GM21529 (cell line): ENCODE data around the gene TPPP3.

ENCODE experiments used
- ATAC-seq: cut with Tn5 transposase; IDR thresholded peaks from one replicate; pipeline ENCODE4 v1.9.1; 2021; ENCODE audit not compliant: unreplicated experiment

The TPPP3 gene

GRCh38 chr16:67393111-67393787 is at the start of gene TPPP3:
TPPP3 (minus strand) TSS chr16:67393498; CDS start chr16:67391111, 2,387 bp downstream.
- ATAC-seq: no peak

GRCh38 chr16:67442581-67443255 is 49.4 kb upstream of the TPPP3 start:
- ATAC-seq: no peak

- ATAC-seq: no peak
Measured at GRCh38 chr16:67441907-67442306, 48.6 kb upstream of the TPPP3 start.

GRCh38 chr16:67441271-67441753 is 48.0 kb upstream of the TPPP3 start:
- ATAC-seq: no peak

GRCh38 chr16:67438824-67439393 is 45.6 kb upstream of the TPPP3 start:
- no peak for ATAC-seq

GRCh38 chr16:67438098-67438791 is 44.9 kb upstream of the TPPP3 start:
- no peak for ATAC-seq

- ATAC-seq: no peak
Measured at GRCh38 chr16:67437513-67437912, 44.2 kb upstream of the TPPP3 start.

GRCh38 chr16:67436640-67437193 is 43.4 kb upstream of the TPPP3 start:
- no peak for ATAC-seq

- ATAC-seq: no peak
Measured at GRCh38 chr16:67435758-67436164, 42.5 kb upstream of the TPPP3 start.

GRCh38 chr16:67433131-67433719 is 39.9 kb upstream of the TPPP3 start:
- ATAC-seq: no peak

GRCh38 chr16:67432506-67432890 is 39.2 kb upstream of the TPPP3 start:
- no peak for ATAC-seq

- ATAC-seq: no peak
Measured at GRCh38 chr16:67431775-67432505, 38.6 kb upstream of the TPPP3 start.

- ATAC-seq: no peak
Measured at GRCh38 chr16:67430977-67431774, 37.9 kb upstream of the TPPP3 start, which contains the start of gene HSD11B2. HSD11B2 (plus strand) TSS chr16:67431121; CDS start chr16:67431249, 128 bp downstream.

- ATAC-seq: no peak
Measured at GRCh38 chr16:67430504-67430976, 37.2 kb upstream of the TPPP3 start.

GRCh38 chr16:67429799-67430503 is 36.7 kb upstream of the TPPP3 start:
- ATAC-seq: no peak

GRCh38 chr16:67429053-67429798 is 35.9 kb upstream of the TPPP3 start:
- no peak for ATAC-seq

- ATAC-seq: no peak
Measured at GRCh38 chr16:67428146-67428731, 34.9 kb upstream of the TPPP3 start.
